ENCODE measurements around the gene CASQ1. TPM values are rescaled to one million over a fixed set of nuclear protein-coding genes. Genes with fewer than 3 reads are reported as not detected.
A peak's percentile ranks its signal among the peaks of the same experiment; 100 is the strongest.

CASQ1 gene
- total RNA-seq, 1 donor, result 0.36 TPM

DNA sequence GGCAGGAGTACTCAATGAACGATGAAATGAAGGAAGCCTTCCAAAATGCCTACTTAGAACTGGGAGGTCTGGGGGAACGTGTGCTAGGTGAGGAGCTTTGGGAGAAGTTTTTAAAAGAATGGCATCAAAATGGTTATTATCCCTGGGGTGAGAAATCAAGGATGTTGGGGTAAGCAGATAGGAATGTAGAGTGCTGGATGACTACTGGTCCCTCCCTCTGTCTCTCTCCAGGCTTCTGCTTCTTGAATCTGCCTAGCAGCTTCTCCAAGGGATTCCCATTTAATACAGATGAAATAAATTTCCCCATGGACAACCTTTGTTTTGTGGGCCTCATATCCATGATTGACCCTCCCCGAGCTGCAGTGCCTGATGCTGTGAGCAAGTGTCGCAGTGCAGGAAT, 19.0 kb upstream of the CASQ1 start:
- Histone ChIP-seq H3K4me3 (ENCODE audit: insufficient read depth, low read length) (no peak overlapping the region), H3K36me3 (ENCODE audit: insufficient read depth, low read length) (no peaks in the 10 kb centered on the region), H3K27ac (ENCODE audit: low read depth, low read length) (no peak overlapping the region), H3K4me1 (ENCODE audit: insufficient read depth, low read length) (peaks cover 33% of the 10 kb centered on the region), H3K4me2 (ENCODE audit: insufficient read depth, low read length) (peak overlapping the region; percentile 8), H3K27me3 (ENCODE audit: insufficient read depth, low read length) (peaks cover 16% of the 10 kb centered on the region), H2AFZ (ENCODE audit: low read length) (no peak overlapping the region), H4K20me1 (ENCODE audit: insufficient read depth, low read length) (no peaks in the 10 kb centered on the region), H3K79me2 (ENCODE audit: insufficient read depth, low read length) (no peaks in the 10 kb centered on the region), H3K9me3 (ENCODE audit: low read depth, low read length) (no peaks in the 10 kb centered on the region)
- TF ChIP-seq, protein P1, sequence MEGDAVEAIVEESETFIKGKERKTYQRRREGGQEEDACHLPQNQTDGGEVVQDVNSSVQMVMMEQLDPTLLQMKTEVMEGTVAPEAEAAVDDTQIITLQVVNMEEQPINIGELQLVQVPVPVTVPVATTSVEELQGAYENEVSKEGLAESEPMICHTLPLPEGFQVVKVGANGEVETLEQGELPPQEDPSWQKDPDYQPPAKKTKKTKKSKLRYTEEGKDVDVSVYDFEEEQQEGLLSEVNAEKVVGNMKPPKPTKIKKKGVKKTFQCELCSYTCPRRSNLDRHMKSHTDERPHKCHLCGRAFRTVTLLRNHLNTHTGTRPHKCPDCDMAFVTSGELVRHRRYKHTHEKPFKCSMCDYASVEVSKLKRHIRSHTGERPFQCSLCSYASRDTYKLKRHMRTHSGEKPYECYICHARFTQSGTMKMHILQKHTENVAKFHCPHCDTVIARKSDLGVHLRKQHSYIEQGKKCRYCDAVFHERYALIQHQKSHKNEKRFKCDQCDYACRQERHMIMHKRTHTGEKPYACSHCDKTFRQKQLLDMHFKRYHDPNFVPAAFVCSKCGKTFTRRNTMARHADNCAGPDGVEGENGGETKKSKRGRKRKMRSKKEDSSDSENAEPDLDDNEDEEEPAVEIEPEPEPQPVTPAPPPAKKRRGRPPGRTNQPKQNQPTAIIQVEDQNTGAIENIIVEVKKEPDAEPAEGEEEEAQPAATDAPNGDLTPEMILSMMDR (IDR thresholded peaks at IDR 0.05; ENCODE audit: extremely low read depth, low read depth, low read length), result no peak
- DNase-seq (ENCODE audit: insufficient read length, low spot score, missing footprints), result peak; percentile 82

DNA sequence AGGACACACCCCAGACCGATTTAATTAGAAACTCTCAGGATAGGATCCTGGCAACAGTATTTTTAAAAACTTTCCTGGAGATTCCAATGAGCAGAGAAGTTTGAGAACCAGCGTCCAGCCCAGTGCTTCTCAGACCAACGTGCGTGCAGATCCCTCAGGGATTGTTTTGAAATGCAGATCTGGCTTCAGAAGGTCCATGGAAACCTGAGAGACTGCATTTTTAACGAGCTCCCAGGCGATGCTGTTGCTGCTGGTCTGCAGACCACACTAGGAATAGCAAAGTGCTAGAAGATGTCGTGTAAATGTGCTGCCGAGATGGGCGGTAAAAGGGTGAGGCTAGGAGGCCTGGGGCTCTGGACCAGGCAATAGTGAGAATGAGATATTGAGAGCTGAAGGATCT, 18.4 kb upstream of the CASQ1 start:
- no peak overlapping the region for H3K4me3 ChIP-seq (ENCODE audit: insufficient read depth, low read length)
- no peaks in the 10 kb centered on the region for H3K79me2 ChIP-seq (ENCODE audit: insufficient read depth, low read length)
- H3K4me1 ChIP-seq (ENCODE audit: insufficient read depth, low read length), result peaks cover 33% of the 10 kb centered on the region
- H2AFZ ChIP-seq (ENCODE audit: low read length), result no peak overlapping the region
- no peaks in the 10 kb centered on the region for H4K20me1 ChIP-seq (ENCODE audit: insufficient read depth, low read length)
- H3K36me3 ChIP-seq (ENCODE audit: insufficient read depth, low read length), result no peaks in the 10 kb centered on the region
- TF ChIP-seq, protein P1 (IDR thresholded peaks at IDR 0.05; ENCODE audit: extremely low read depth, low read depth, low read length), result no peak
- no peak overlapping the region for H3K27ac ChIP-seq (ENCODE audit: low read depth, low read length)
- DNase-seq (ENCODE audit: insufficient read length, low spot score, missing footprints), result no peak
- H3K9me3 ChIP-seq (ENCODE audit: low read depth, low read length), result no peaks in the 10 kb centered on the region
- peaks cover 13% of the 10 kb centered on the region for H3K27me3 ChIP-seq (ENCODE audit: insufficient read depth, low read length)
- no peak overlapping the region for H3K4me2 ChIP-seq (ENCODE audit: insufficient read depth, low read length)

DNA sequence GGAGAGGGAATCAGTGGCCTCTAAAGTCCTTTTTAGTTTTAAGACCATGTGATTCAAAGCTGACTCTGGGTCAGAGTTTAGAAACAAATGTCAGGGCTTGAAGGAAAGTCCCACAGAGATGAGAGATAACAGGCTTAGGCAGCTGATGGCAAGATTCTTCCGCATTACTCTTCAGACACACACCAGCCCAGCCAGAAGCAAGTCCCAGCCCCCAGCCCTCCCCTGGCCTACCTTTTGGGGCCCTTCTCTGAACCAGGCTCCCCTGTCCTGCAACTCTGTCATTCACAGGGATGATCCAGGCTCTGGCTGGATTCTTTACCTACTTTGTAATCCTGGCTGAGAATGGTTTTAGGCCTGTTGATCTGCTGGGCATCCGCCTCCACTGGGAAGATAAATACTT, 13.1 kb upstream of the CASQ1 start:
- Histone ChIP-seq H3K79me2 (ENCODE audit: insufficient read depth, low read length) (no peaks in the 10 kb centered on the region), H3K4me2 (ENCODE audit: insufficient read depth, low read length) (no peak overlapping the region), H2AFZ (ENCODE audit: low read length) (no peak overlapping the region)

DNA sequence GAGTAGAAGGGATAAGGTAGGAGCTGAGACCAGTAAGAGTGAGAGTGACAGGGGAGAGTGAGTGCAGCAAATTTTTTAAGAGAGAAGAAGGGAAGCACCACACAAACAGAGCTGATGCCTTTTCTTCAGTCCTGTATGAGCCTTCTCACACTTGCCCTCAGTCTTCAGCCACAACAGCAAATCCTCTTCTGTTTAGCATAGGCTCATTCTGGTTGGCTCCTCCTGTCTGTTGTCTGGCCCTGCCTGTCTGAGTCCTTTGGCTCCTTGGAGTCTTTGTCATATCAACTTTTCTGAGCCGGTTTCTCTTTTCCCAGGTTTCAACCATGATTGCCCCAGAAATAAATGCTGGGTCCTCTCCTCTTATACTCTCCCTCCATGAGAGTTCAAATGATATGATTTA, 12.7 kb upstream of the CASQ1 start:
- H3K9me3 ChIP-seq (ENCODE audit: low read depth, low read length), result no peaks in the 10 kb centered on the region
- H3K4me1 ChIP-seq (ENCODE audit: insufficient read depth, low read length), result no peaks in the 10 kb centered on the region
- no peak overlapping the region for H3K4me3 ChIP-seq (ENCODE audit: insufficient read depth, low read length)
- no peak overlapping the region for H3K4me2 ChIP-seq (ENCODE audit: insufficient read depth, low read length)
- no peaks in the 10 kb centered on the region for H3K36me3 ChIP-seq (ENCODE audit: insufficient read depth, low read length)
- TF ChIP-seq, protein P1 (IDR thresholded peaks at IDR 0.05; ENCODE audit: extremely low read depth, low read depth, low read length), result no peak
- peaks cover 24% of the 10 kb centered on the region for H3K27me3 ChIP-seq (ENCODE audit: insufficient read depth, low read length)
- no peaks in the 10 kb centered on the region for H4K20me1 ChIP-seq (ENCODE audit: insufficient read depth, low read length)
- no peak overlapping the region for H3K27ac ChIP-seq (ENCODE audit: low read depth, low read length)
- H3K79me2 ChIP-seq (ENCODE audit: insufficient read depth, low read length), result no peaks in the 10 kb centered on the region
- no peak for DNase-seq (ENCODE audit: insufficient read length, low spot score, missing footprints)
- H2AFZ ChIP-seq (ENCODE audit: low read length), result no peak overlapping the region

More for the DNA sequence above, 13.1 kb upstream of the CASQ1 start:
- H3K27ac ChIP-seq (ENCODE audit: low read depth, low read length), result no peak overlapping the region
- H3K4me1 ChIP-seq (ENCODE audit: insufficient read depth, low read length), result no peaks in the 10 kb centered on the region
- DNase-seq (ENCODE audit: insufficient read length, low spot score, missing footprints), result no peak
- H3K27me3 ChIP-seq (ENCODE audit: insufficient read depth, low read length), result peaks cover 24% of the 10 kb centered on the region
- no peaks in the 10 kb centered on the region for H3K9me3 ChIP-seq (ENCODE audit: low read depth, low read length)
- H3K36me3 ChIP-seq (ENCODE audit: insufficient read depth, low read length), result no peaks in the 10 kb centered on the region
- no peak overlapping the region for H3K4me3 ChIP-seq (ENCODE audit: insufficient read depth, low read length)
- H4K20me1 ChIP-seq (ENCODE audit: insufficient read depth, low read length), result no peaks in the 10 kb centered on the region
- TF ChIP-seq, protein P1 (IDR thresholded peaks at IDR 0.05; ENCODE audit: extremely low read depth, low read depth, low read length), result no peak
